ENCODE data around the gene SH3PXD2A.

DNA sequence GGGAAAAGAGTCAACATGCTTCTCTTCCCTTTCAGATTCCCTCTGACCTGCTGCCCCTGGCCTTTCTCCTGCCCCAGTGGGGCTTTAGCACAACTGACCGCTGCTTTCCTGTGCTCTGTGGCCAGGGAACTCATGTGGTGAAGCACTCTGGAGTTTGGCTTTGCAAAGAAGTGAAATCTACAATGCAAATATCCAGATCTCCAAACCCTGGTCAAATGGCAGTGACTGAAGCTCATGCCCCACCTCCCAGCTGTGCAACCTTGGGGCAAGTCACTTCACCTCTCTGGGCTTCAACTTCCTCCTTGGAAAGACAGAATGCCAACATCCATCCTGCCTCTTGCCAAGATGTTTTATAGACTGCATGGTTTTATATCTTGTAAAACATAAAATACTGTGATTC, 204.0 kb downstream of the SH3PXD2A start:
- no peak for TF ChIP-seq KLF16 (IDR thresholded peaks at IDR 0.05)
- TF ChIP-seq, protein P1, sequence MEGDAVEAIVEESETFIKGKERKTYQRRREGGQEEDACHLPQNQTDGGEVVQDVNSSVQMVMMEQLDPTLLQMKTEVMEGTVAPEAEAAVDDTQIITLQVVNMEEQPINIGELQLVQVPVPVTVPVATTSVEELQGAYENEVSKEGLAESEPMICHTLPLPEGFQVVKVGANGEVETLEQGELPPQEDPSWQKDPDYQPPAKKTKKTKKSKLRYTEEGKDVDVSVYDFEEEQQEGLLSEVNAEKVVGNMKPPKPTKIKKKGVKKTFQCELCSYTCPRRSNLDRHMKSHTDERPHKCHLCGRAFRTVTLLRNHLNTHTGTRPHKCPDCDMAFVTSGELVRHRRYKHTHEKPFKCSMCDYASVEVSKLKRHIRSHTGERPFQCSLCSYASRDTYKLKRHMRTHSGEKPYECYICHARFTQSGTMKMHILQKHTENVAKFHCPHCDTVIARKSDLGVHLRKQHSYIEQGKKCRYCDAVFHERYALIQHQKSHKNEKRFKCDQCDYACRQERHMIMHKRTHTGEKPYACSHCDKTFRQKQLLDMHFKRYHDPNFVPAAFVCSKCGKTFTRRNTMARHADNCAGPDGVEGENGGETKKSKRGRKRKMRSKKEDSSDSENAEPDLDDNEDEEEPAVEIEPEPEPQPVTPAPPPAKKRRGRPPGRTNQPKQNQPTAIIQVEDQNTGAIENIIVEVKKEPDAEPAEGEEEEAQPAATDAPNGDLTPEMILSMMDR (IDR thresholded peaks at IDR 0.05 in 2 of 3, conservative IDR thresholded peaks at IDR 0.05 in 1 of 3; ENCODE audit: insufficient read depth in 2 of 3, low read depth in 1 of 3, low read length in 3 of 3), result no peak

Measured in K562 (cell line).